Muscle layer of colon (tissue), 2 donors: ENCODE results near the gene GTF2IRD1.
"Not testable (repeated sequence)": the region's sequence is repeated elsewhere in the genome, so short reads cannot be mapped to it uniquely, and the experiment has no call there.

Experiments used
- H3K27ac ChIP-seq: one replicate; pipeline ENCODE4 v1.7.0; 2013; ENCODE audit warnings: low read depth, mild to moderate bottlenecking, low read length, moderate library complexity
- H3K27me3 ChIP-seq, 2 donors: one replicate each; pipeline ENCODE4 v1.7.0; 2013; ENCODE audit warnings: low read length in 2 of 2, mild to moderate bottlenecking in 2 of 2; ENCODE audit not compliant: insufficient read depth in 2 of 2, control insufficient read depth in 1 of 2
- H3K36me3 ChIP-seq: one replicate; pipeline ENCODE4 v1.7.0; 2013; ENCODE audit warnings: mild to moderate bottlenecking, low read length; ENCODE audit not compliant: insufficient read depth
- H3K4me1 ChIP-seq: one replicate; pipeline ENCODE4 v1.7.0; 2013; ENCODE audit warnings: mild to moderate bottlenecking, low read length; ENCODE audit not compliant: insufficient read depth
- H3K4me3 ChIP-seq, 2 donors: one replicate each; pipeline ENCODE4 v1.7.0; 2013; ENCODE audit warnings: low read length in 2 of 2, low read depth in 1 of 2, mild to moderate bottlenecking in 1 of 2, moderate library complexity in 1 of 2
- H3K9ac ChIP-seq: one replicate; pipeline ENCODE4 v1.7.0; 2013; ENCODE audit warnings: low read length
- H3K9me3 ChIP-seq: one replicate; pipeline ENCODE4 v1.7.0; 2013; ENCODE audit warnings: mild to moderate bottlenecking, low read length
- donor health status: abdominal sarcoma.
- donor health status: Adenocarcinoma of cecum.

GTF2IRD1 gene

DNA sequence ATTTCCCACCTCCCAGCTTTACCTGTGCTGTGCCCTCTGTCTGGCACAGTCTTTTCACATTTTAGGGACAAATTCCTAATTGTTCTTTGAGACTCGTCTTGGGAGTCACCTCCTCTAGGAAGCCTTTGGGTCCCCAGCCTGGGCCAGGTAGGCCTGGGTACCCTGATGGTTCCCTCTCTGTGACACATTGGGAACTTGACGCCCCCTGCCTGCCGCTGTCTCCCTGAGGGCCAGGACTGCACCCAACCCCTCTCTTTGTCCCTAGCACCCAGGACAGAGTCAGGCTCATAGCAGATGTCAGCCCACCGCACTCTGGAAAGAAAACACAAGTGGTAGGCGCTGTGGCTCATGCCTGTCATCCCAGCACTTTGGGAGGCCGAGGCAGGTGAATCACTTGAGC is 71.4 kb downstream of the GTF2IRD1 start:
- Histone ChIP-seq H3K4me1 (no peaks in the 10 kb centered on the region), H3K27ac (no peak overlapping the region), H3K36me3 (peaks cover 7% of the 10 kb centered on the region), H3K9ac (no peak overlapping the region), H3K9me3 (no peaks in the 10 kb centered on the region), H3K4me3 (no peak overlapping the region), H3K27me3 (no peaks in the 10 kb centered on the region)

DNA sequence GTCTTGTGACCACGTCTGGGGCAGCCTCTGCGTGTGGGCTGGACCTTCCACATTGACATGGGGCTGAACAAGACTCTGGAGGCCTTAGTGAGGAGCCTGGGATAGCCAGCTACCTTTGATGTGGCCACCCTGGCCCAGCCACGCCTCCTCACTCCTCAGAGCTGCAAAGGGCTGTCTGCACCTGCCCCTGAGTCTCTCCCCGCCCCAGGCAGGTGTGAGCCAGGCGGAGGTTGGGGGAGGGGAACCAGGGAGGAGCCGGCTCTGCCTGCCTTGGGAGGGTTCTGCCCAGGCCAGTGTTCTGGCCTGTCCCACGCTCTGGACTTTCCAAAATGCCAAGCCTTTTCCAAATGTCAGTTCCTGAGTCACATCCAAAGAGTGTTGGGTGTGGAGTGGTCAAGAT is 72.2 kb downstream of the GTF2IRD1 start:
- no peak overlapping the region for H3K9ac ChIP-seq
- no peaks in the 10 kb centered on the region for H3K9me3 ChIP-seq
- no peak overlapping the region for H3K27ac ChIP-seq
- no peaks in the 10 kb centered on the region for H3K27me3 ChIP-seq
- no peaks in the 10 kb centered on the region for H3K4me1 ChIP-seq
- H3K4me3 ChIP-seq, result no peak overlapping the region
- H3K36me3 ChIP-seq, result peaks cover 11% of the 10 kb centered on the region

DNA sequence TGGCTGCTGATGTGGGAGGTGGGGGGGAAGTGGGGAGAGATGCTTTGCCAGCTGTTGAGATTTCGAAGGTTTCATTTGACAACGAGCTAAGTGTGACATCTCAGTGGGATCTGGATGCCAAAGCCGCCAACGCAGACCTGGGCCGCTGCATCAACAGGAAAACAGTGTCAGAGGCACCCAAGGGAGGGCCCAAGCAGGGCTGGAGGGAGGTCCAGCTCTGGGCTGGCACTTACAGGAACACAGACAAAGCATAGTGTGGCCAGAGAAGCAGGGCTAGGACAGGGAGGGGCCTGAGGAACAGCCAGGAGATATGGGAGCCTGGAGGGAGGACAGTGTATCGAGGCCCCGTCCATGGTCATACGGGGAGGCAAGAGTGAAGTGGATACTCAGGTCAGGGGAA is 73.1 kb downstream of the GTF2IRD1 start:
- no peak overlapping the region for H3K27ac ChIP-seq
- peaks cover 11% of the 10 kb centered on the region for H3K36me3 ChIP-seq
- H3K27me3 ChIP-seq, result no peaks in the 10 kb centered on the region
- H3K9me3 ChIP-seq, result no peaks in the 10 kb centered on the region
- no peak overlapping the region for H3K9ac ChIP-seq
- H3K4me3 ChIP-seq, result no peak overlapping the region
- no peaks in the 10 kb centered on the region for H3K4me1 ChIP-seq

DNA sequence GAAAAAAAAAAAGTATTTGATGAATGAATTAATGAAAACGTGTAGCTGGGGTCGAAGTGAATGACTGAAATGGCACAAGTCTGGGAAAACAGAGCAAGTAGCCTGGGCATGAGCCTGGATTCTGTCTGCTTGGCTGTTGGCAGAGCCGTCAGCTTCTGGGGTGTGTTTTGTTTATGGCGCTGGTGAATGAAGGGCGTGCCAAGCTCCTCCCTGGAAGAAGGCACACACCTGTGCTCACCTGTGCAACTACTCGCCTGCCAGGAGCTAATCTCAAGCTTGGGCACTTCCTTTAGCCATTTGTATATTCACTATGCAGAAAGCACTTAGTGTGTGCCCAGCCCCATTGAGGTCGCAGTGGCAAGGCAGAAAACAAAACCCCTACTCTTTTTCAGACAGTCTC is 74.1 kb downstream of the GTF2IRD1 start:
- Histone ChIP-seq H3K9me3 (no peaks in the 10 kb centered on the region), H3K27me3 (no peaks in the 10 kb centered on the region), H3K4me3 (no peak overlapping the region), H3K27ac (no peak overlapping the region), H3K9ac (no peak overlapping the region), H3K36me3 (peaks cover 11% of the 10 kb centered on the region), H3K4me1 (no peaks in the 10 kb centered on the region)

DNA sequence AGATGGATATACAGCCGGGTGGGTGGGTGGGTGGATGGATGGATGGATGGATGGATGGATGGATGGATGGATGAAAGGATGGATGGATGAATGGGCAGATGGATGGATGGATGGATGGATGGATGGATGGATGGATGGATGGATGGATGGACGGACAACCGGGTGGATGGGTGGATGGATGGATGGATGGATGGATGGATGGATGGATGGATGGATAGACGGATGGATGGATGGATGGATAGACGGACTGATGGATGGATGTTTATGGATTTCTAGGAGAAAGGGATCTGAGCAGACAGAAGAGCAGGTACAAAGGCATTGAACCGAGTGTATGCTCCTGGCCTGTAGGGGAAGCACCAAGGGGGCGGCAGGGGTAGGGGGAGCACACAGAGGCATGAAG is 75.1 kb downstream of the GTF2IRD1 start:
- not testable (repeated sequence) for H3K27ac ChIP-seq, H3K4me3 ChIP-seq, H3K27me3 ChIP-seq, H3K9me3 ChIP-seq, H3K9ac ChIP-seq, H3K4me1 ChIP-seq
- peaks cover 11% of the 10 kb centered on the region for H3K36me3 ChIP-seq

DNA sequence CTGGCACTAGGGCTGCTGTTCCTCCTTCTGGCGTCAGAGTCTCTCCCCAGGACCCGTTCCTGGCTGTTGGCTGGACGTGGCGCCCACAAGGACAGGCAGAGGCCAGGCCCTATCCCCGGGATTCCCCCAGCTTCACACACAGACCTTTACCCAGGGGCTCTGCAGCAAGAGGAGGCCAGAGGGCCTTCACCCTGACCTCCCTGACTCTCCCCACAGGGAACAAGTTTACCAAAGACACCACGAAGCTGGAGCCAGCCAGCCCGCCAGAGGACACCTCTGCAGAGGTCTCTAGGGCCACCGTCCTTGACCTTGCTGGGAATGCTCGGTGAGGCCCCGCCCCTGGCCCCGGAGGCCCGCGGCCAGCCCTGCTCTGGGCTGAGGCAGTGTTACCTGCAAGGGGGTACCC is 82.2 kb downstream of the GTF2IRD1 start:
- no peak overlapping the region for H3K4me3 ChIP-seq
- no peaks in the 10 kb centered on the region for H3K27me3 ChIP-seq
- H3K9ac ChIP-seq, result no peak overlapping the region
- H3K4me1 ChIP-seq, result no peaks in the 10 kb centered on the region
- H3K27ac ChIP-seq, result no peak overlapping the region
- H3K9me3 ChIP-seq, result no peaks in the 10 kb centered on the region
- H3K36me3 ChIP-seq, result peaks cover 15% of the 10 kb centered on the region

DNA sequence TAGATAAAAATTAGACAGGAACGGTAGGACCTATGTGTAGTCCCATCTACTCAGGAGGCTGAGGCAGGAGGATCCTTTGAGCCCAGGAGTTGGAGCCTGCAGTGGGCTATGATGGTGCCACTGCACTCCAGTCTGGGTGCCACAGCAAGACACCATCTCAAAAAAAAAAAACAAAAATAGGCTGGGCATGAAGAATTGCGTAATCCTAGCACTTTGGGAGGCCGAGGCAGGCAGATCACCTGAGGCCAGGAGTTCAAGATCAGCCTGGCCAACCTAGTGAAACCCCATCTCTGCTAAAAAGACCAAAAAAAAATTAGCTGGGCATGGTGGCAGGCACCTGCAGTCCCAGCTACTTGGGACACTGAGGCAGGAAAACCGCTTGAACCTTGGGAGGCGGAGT is 88.2 kb downstream of the GTF2IRD1 start:
- not testable (repeated sequence) for H3K9ac ChIP-seq, H3K27ac ChIP-seq, H3K9me3 ChIP-seq, H3K27me3 ChIP-seq, H3K36me3 ChIP-seq, H3K4me3 ChIP-seq, H3K4me1 ChIP-seq

DNA sequence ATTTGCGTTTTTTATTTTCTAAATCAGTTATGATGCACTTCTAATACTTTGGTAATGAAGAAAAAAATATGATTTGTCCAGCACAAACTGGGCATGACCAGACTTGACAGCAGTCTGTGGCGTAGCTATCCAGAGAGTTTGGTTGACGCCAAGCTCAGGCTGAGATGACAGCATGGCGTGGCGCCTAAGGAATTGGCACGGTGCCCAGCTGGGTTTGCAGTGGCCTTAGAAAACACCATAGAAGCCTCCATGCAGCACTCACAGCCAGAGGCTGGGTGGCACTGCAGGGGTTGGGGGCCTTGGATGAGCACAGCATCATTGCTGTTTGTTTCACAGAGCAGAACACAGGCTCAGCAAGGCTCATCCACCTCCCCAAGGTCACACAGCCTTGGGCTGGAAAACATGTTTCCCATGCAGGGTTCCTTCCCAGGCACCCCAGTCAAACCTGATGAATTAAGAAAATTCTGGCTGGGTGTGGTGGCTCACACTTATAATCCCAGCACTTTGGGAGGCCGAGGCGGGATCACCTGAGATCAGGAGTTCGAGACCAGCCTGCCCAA is 88.9 kb downstream of the GTF2IRD1 start:
- Histone ChIP-seq H3K4me1 (no peaks in the 10 kb centered on the region), H3K4me3 (no peak overlapping the region), H3K27me3 (no peaks in the 10 kb centered on the region), H3K27ac (no peak overlapping the region), H3K36me3 (peaks cover 9% of the 10 kb centered on the region), H3K9me3 (no peaks in the 10 kb centered on the region), H3K9ac (no peak overlapping the region)

DNA sequence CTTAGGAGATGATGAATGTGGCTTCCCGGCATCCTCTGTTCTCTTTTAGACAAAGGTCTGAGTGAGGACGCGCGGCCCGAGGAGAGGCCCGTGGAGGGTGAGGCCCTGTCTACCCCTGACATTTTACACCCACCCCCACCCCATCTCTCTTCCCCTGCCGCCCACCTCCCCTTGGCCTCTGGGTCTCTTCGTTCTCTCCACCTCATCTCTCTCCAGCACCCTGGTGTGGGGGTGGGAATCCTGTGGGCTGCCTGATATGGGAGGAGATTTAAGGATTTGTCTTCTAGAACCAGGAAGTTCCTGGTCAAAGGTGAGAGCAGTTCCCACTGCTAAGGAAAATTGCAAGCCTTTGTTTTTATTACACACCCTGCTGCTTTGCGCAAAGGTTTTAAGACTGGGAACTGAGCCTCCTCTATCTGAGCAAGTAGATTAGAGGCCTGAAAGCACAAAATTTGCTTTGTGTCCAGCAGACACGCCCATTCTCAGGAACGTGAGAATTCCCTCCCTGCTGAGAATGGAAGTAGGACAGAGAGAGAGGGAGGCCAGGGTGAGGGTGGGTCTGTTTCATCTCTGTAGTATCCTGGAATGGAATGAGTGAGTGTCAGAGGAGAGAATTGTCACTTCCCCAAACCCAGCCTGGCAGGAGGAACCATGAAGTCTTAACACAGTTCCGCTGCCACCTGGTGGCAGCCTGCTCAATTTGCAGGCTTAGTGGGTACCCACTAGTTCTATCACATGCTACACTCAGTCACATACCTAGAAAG is 91.2 kb downstream of the GTF2IRD1 start:
- no peak overlapping the region for H3K9ac ChIP-seq
- no peak overlapping the region for H3K27ac ChIP-seq
- no peaks in the 10 kb centered on the region for H3K4me1 ChIP-seq
- H3K27me3 ChIP-seq, result no peaks in the 10 kb centered on the region
- peaks cover 4% of the 10 kb centered on the region for H3K36me3 ChIP-seq
- H3K9me3 ChIP-seq, result no peaks in the 10 kb centered on the region
- no peak overlapping the region for H3K4me3 ChIP-seq

DNA sequence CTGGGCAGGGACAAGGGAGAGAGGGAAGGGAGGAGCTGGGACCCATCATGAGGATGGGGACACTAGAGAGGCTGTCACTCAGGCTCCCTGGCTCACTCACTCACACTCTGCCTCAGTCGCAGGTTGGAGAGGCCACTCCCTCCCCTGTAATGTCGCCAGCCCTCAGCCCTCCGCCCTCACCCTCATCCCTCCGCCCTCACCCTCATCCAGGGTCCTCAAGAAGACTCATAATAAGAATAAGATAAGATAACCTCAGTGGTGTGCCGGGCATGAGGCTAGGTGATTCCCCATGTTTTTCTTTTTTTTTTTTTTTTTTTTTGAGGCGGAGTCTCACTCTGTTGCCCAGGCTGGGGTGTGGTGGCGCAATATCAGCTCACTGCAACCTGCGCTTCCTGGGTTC is 92.2 kb downstream of the GTF2IRD1 start:
- H3K4me1 ChIP-seq, result no peaks in the 10 kb centered on the region
- no peak overlapping the region for H3K9ac ChIP-seq
- peaks cover 4% of the 10 kb centered on the region for H3K36me3 ChIP-seq
- no peak overlapping the region for H3K27ac ChIP-seq
- no peaks in the 10 kb centered on the region for H3K27me3 ChIP-seq
- no peaks in the 10 kb centered on the region for H3K9me3 ChIP-seq
- no peak overlapping the region for H3K4me3 ChIP-seq

DNA sequence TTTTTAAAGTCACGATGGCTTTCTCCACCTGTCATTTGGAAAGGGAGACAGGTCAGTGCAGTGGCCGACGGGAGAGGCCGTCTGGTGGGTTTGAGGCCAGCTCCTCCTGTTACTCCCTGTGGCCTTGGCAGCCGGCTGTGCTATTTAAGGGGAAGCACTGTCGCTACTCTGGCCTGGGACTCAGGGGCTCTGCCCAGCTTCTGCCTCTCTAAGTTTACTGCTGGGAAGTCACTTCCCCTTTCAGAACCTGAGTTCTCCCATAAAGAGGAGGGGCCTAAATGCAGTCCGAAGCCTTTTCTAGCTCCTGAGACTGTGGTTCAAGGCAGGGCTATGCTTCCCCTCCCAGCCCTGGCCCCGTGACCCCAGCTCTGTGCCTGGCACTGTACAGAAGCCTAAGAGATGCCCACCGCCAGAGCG is 99.9 kb downstream of the GTF2IRD1 start:
- not testable (repeated sequence) for H3K27me3 ChIP-seq, H3K9ac ChIP-seq, H3K27ac ChIP-seq, H3K4me3 ChIP-seq, H3K4me1 ChIP-seq, H3K36me3 ChIP-seq, H3K9me3 ChIP-seq

DNA sequence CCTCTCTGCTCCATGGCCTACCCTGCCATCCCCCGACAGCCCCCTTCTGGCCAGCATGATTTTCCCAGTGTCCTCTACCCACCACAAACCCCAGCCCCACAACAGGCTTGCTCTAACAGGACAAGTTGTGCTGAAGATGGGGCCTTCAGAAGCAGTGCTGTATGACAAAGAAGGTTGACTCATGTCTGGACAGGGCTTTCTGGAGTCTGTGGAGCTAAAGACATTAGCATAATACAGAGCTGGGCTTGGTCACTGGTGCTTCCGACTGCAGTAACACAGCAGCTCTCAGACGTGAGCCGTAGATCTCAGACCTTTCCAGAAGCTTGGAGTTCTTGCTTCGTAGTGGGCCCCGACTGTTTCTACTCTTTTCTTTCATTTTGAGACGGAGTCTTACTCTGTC is 100.5 kb downstream of the GTF2IRD1 start:
- H3K36me3 ChIP-seq, result peaks cover 9% of the 10 kb centered on the region
- no peak overlapping the region for H3K27ac ChIP-seq
- H3K4me1 ChIP-seq, result no peaks in the 10 kb centered on the region
- H3K4me3 ChIP-seq, result no peak overlapping the region
- H3K9ac ChIP-seq, result no peak overlapping the region
- H3K27me3 ChIP-seq, result no peaks in the 10 kb centered on the region
- H3K9me3 ChIP-seq, result no peaks in the 10 kb centered on the region
